Testis (tissue), 3 donors: ENCODE measurements around the gene ADRA1B. TPM values are rescaled to one million over a fixed set of nuclear protein-coding genes. Genes with fewer than 3 reads are reported as not detected.

Experiments used
- DNase-seq: peaks from one replicate; pipeline ENCODE4 v3.0.0-alpha.2; 2019
- H3K27ac ChIP-seq, 2 donors: fragments of 200-600 bp; sonication (generic); one replicate each; pipeline ENCODE4 v1.5.1; 2019
- H3K27me3 ChIP-seq: fragments of 200-600 bp; sonication (generic); one replicate; pipeline ENCODE4 v1.5.1; 2019
- H3K36me3 ChIP-seq: fragments of 200-600 bp; sonication (generic); one replicate; pipeline ENCODE4 v1.5.1; 2017; ENCODE audit warnings: low read depth; ENCODE audit errors: missing control alignments
- H3K4me1 ChIP-seq: fragments of 200-600 bp; sonication (generic); one replicate; pipeline ENCODE4 v1.5.1; 2019
- H3K4me3 ChIP-seq, 2 donors: fragments of 200-600 bp; sonication (generic); one replicate each; pipeline ENCODE4 v1.5.1; 2017 to 2019
- H3K9me3 ChIP-seq: fragments of 200-600 bp; sonication (generic); one replicate; pipeline ENCODE4 v1.5.1; 2017
- POLR2A ChIP-seq: fragments of 450-650 bp; IDR thresholded peaks from one replicate; pipeline ENCODE4 v1.6.1; 2017; ENCODE audit warnings: antibody characterized with exemption, mild to moderate bottlenecking, moderate library complexity
- WGBS, 2 donors: methylation state at CpG; one replicate each; pipeline ENCODE4 v1.1.5; 2018; 5-methylcytosine and 5-hydroxymethylcytosine counted together
- intact Hi-C: fragments of 100-400 bp; cut with DNase I; formaldehyde crosslinking; loops from one replicate; pipeline ENCODE4 v1.15.1; 2023; ENCODE audit warnings: low total_unique reads
- polyA plus RNA-seq: library from polyadenylated mRNA; stranded (reverse); fragments of 350-450 nt; fragmentation: Illumina TruSeq; extraction: RNeasy Lipid Tissue Mini Kit (QIAGEN cat#74804); gene quantifications from one replicate; pipeline ENCODE4 v1.2.3, GENCODE V29; 2014; ENCODE audit warnings: low read depth, low replicate concordance; ENCODE audit not compliant: insufficient read depth
- total RNA-seq, 2 donors: library from RNA; depleted of rRNA; stranded (reverse); fragments of >200 nt; gene quantifications; one replicate each; pipeline ENCODE4 v1.2.3, GENCODE V29; 2016
- TF ChIP-seq, protein P1 (sequence below), 3 experiments: fragments of 450-650 bp in 2 of 3; fragments of 200-600 bp in 1 of 3; sonication (generic) in 1 of 3; IDR thresholded peaks; one replicate each; pipeline ENCODE4 v1.5.1; 2016 to 2019; ENCODE audit warnings: antibody characterized with exemption in 3 of 3, mild to moderate bottlenecking in 2 of 3, moderate library complexity in 1 of 3

ADRA1B gene
- total and polyA plus RNA-seq, 3 donors from 2014 or later = 0.93 to 1.2 (median 1.1) TPM

DNA sequence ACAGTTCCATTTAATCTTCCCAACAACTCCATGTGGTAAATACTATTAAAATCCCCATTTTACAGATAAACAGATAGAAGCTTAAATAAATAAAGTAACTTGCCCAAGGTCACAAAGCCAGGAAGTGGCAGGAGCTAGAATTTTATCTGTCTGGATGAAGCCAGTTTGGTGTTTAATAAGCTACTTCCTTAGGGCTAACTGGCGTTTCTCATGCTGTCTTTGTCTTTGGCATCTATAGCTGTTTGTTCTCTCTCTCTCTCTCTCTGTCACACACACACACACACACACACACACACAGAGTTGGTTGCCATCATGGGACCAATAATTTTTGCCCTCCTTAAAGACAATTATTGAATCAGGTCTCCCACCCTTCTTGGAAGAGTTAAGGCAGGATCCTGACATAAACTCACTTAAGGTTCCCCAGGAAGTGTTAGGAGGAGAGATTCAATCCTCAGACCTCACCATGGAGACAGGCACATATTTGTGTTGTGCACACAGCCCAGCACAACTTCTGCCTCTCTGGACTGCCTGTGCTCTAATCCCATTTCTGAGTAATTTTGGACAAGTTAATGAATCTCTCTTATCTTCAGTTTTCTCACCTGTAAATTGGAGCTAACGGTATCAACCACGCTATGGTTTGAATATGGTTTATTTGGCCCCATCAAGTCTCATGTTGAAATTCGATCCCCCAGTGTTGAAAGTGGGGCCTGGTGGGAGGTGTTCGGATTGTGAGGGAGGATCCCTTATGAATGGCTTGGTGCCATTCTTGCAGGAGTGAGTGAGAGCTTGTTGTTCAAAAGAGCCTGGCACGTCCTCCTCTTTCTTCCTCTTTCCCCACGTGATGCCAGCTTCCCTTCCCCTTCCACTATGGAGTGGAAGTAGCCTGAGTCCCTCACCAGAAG lies 8.3 kb upstream of the ADRA1B start:
- peaks cover 4% of the 10 kb centered on the region for H3K4me1 ChIP-seq
- no peak for TF ChIP-seq POLR2A
- TF ChIP-seq, protein P1, sequence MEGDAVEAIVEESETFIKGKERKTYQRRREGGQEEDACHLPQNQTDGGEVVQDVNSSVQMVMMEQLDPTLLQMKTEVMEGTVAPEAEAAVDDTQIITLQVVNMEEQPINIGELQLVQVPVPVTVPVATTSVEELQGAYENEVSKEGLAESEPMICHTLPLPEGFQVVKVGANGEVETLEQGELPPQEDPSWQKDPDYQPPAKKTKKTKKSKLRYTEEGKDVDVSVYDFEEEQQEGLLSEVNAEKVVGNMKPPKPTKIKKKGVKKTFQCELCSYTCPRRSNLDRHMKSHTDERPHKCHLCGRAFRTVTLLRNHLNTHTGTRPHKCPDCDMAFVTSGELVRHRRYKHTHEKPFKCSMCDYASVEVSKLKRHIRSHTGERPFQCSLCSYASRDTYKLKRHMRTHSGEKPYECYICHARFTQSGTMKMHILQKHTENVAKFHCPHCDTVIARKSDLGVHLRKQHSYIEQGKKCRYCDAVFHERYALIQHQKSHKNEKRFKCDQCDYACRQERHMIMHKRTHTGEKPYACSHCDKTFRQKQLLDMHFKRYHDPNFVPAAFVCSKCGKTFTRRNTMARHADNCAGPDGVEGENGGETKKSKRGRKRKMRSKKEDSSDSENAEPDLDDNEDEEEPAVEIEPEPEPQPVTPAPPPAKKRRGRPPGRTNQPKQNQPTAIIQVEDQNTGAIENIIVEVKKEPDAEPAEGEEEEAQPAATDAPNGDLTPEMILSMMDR (IDR thresholded peaks at IDR 0.05) = no peak
- no peaks in the 10 kb centered on the region for H3K36me3 ChIP-seq
- no peak for DNase-seq
- 48 to 73% methylated on average over 7 of the region's 7 CpGs for WGBS, 2 donors
- no peak overlapping the region for H3K4me3 ChIP-seq
- intact Hi-C loops = no loop called here
- no peak overlapping the region for H3K27ac ChIP-seq
- H3K9me3 ChIP-seq = no peaks in the 10 kb centered on the region
- no peaks in the 10 kb centered on the region for H3K27me3 ChIP-seq

DNA sequence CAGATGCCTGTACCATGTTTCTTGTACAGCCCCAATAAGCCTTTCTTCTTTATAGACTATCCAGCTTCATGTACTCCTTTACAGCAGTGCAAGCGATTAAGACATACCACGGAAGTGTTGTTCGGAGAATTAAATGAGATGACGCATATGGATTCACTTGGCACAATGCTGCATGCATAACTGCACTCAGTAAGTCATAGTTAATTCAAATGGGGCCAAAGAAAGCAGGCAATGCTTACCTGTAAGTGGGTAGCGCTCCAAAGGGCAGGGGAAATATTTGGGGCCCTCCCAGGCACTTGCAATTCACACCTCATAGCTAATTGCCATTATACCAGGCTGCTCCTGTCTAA lies 7.7 kb upstream of the ADRA1B start:
- TF ChIP-seq, protein P1 (IDR thresholded peaks at IDR 0.05) = no peak
- TF ChIP-seq POLR2A = no peak

DNA sequence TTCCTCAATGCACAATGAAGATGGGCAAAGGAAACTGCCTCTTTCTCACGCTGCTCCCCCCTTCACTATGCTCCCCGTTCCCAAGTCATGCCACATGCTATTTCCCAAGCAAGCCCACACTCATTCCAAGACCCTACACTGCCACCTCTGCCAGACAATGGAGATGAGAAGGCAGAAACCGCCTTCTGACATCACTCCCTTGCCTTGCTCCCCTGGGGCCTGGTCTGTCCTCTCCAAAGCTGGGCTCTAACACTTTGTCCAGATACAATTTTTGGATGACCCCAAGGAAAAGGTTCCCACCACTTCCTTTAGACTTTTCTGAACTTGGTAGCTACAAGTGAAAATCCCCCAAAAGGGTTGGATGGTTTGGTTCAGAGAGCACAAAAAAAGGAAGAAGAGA lies 7.2 kb upstream of the ADRA1B start:
- WGBS, 2 donors = 77 to 89% methylated on average over 3 of the region's 3 CpGs
- H3K36me3 ChIP-seq = no peaks in the 10 kb centered on the region
- no peak overlapping the region for H3K27ac ChIP-seq
- no peaks in the 10 kb centered on the region for H3K9me3 ChIP-seq
- intact Hi-C loops = no loop called here
- no peaks in the 10 kb centered on the region for H3K27me3 ChIP-seq
- peaks cover 4% of the 10 kb centered on the region for H3K4me1 ChIP-seq
- no peak for DNase-seq
- H3K4me3 ChIP-seq = no peak overlapping the region
- TF ChIP-seq, protein P1 (IDR thresholded peaks at IDR 0.05) = no peak
- no peak for TF ChIP-seq POLR2A

More for the DNA sequence above, 7.7 kb upstream of the ADRA1B start:
- 66 to 76% methylated on average over 5 of the region's 5 CpGs for WGBS, 2 donors
- DNase-seq = no peak
- H3K9me3 ChIP-seq = no peaks in the 10 kb centered on the region
- no peaks in the 10 kb centered on the region for H3K36me3 ChIP-seq
- intact Hi-C loops = no loop called here
- H3K27ac ChIP-seq = no peak overlapping the region
- H3K4me3 ChIP-seq = no peak overlapping the region
- peaks cover 4% of the 10 kb centered on the region for H3K4me1 ChIP-seq
- H3K27me3 ChIP-seq = no peaks in the 10 kb centered on the region

DNA sequence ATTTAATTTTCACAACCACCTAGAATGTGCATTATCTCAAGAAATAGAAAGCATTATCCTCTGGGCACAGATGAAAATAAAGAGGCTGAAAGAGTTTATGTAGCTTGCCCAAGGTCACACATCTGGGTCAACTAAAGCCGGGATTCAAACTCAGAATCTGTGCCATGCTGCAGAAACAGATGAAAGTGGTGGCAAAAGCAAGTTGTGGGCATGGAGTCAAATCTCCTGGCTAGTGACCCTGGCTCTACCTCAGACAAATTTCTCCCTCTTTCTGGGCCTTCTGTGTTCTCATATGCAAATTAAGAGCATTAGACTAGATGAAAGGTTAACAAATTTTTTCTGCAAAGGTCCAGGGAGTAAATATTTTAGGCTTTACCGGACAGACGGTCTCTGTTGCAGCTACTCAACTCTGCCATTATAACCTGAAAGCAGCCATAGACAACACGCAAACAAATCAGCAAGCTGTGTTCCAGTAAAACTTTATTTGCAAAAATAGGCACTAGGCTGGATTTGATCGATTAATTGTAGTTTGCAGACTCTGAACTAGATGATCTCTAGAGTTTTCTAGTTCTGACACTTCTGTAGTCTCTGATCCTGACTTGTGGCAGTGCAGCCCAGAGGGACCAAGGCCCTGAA lies 6.0 kb upstream of the ADRA1B start:
- no peaks in the 10 kb centered on the region for H3K9me3 ChIP-seq
- WGBS, 2 donors = 82 to 88% methylated on average over 5 of the region's 5 CpGs
- no peaks in the 10 kb centered on the region for H3K36me3 ChIP-seq
- intact Hi-C loops = loop anchor here (10.0 kb wide), 1 partner anchor 466 kb away; no protein-coding TSS in a partner anchor
- no peaks in the 10 kb centered on the region for H3K4me1 ChIP-seq
- TF ChIP-seq, protein P1 (IDR thresholded peaks at IDR 0.05) = no peak
- no peak for TF ChIP-seq POLR2A
- H3K4me3 ChIP-seq = no peak overlapping the region
- DNase-seq = no peak
- H3K27ac ChIP-seq = no peak overlapping the region
- H3K27me3 ChIP-seq = no peaks in the 10 kb centered on the region
